Lower leg skin (tissue), 4 donors: Measurements from ENCODE around the gene TGFBR2. TPM values are rescaled to one million over a fixed set of nuclear protein-coding genes. Genes with fewer than 3 reads are reported as not detected.

Experiments
- DNase-seq, 2 donors: peaks; one replicate each; pipeline ENCODE4 v3.0.0-alpha.2; 2019; ENCODE audit warnings: low spot score in 2 of 2
- H3K4me3 ChIP-seq: fragments of 200-600 bp; sonication (generic); 2 replicates; pipeline ENCODE4 v1.5.1; 2017; ENCODE audit warnings: mild to moderate bottlenecking, low read depth; ENCODE audit not compliant: poor library complexity, severe bottlenecking
- POLR2A ChIP-seq, 2 donors: fragments of 450-650 bp; IDR thresholded peaks; one replicate each; pipeline ENCODE4 v1.6.1; 2016 to 2017; ENCODE audit warnings: antibody characterized with exemption in 2 of 2, mild to moderate bottlenecking in 1 of 2, moderate library complexity in 1 of 2
- WGBS, 2 donors: methylation state at CpG; one replicate each; pipeline ENCODE4 v1.1.5; 2018; 5-methylcytosine and 5-hydroxymethylcytosine counted together
- intact Hi-C: fragments of 100-400 bp; cut with DNase I; formaldehyde crosslinking; loops from one replicate; pipeline ENCODE4 v1.15.0; 2023; ENCODE audit warnings: low total_unique reads
- total RNA-seq, 4 donors: library from RNA; depleted of rRNA; stranded (reverse); fragments of >200 nt; gene quantifications; one replicate each; pipeline ENCODE4 v1.1.0, GENCODE V29; 2016
- TF ChIP-seq, protein P1 (sequence below), 3 donors: fragments of 450-650 bp; IDR thresholded peaks; one replicate each; pipeline ENCODE4 v1.5.1; 2016; ENCODE audit warnings: antibody characterized with exemption in 3 of 3, mild to moderate bottlenecking in 3 of 3, moderate library complexity in 2 of 3

The TGFBR2 gene
- total RNA-seq, 4 donors from 2014 or later, result 57.8 to 109 (median 71.4) TPM

DNA sequence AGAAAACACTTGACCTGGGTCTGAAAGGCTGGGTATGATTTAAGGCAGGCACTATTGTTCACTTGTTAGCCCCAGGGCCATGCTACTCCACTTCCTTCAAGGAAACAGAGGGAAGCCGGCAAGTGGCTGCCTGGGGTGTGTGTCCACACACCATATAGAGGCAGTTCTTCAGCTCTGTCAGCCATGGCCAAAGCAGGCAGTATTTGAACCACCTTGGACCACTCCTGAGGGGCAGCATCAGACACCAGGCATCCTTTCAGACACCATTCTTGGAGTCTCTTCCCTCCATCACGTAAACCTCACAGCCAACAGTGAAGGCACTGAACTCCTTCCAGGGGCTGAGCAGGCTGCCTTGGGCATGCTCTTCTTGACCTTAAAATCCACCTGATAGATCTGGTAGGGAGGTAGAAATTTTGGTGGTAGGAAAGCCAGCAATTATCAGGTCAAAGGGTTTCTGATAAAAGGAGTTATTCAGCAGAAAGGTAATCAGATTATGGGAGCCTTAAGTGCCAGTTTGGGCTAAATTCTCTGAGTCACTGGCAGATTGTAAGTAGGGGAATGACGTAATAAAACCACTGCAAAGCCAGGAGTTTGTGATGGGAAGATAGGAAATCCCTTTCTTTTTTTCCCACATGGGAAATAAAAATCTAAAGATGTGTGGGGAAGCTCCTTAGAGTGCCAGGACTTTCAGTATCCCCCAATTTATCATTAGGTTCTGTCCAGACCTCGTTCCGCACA is 20.2 kb downstream of the TGFBR2 start:
- no peak for DNase-seq
- 66 to 71% methylated on average over 5 of the region's 5 CpGs for whole genome bisulfite sequencing, 2 donors
- H3K4me3 ChIP-seq, result no peak overlapping the region
- intact Hi-C loops, result no loop called here
- TF ChIP-seq, protein P1, sequence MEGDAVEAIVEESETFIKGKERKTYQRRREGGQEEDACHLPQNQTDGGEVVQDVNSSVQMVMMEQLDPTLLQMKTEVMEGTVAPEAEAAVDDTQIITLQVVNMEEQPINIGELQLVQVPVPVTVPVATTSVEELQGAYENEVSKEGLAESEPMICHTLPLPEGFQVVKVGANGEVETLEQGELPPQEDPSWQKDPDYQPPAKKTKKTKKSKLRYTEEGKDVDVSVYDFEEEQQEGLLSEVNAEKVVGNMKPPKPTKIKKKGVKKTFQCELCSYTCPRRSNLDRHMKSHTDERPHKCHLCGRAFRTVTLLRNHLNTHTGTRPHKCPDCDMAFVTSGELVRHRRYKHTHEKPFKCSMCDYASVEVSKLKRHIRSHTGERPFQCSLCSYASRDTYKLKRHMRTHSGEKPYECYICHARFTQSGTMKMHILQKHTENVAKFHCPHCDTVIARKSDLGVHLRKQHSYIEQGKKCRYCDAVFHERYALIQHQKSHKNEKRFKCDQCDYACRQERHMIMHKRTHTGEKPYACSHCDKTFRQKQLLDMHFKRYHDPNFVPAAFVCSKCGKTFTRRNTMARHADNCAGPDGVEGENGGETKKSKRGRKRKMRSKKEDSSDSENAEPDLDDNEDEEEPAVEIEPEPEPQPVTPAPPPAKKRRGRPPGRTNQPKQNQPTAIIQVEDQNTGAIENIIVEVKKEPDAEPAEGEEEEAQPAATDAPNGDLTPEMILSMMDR (IDR thresholded peaks at IDR 0.05), result no peak
- TF ChIP-seq POLR2A (IDR thresholded peaks at IDR 0.05), result no peak

DNA sequence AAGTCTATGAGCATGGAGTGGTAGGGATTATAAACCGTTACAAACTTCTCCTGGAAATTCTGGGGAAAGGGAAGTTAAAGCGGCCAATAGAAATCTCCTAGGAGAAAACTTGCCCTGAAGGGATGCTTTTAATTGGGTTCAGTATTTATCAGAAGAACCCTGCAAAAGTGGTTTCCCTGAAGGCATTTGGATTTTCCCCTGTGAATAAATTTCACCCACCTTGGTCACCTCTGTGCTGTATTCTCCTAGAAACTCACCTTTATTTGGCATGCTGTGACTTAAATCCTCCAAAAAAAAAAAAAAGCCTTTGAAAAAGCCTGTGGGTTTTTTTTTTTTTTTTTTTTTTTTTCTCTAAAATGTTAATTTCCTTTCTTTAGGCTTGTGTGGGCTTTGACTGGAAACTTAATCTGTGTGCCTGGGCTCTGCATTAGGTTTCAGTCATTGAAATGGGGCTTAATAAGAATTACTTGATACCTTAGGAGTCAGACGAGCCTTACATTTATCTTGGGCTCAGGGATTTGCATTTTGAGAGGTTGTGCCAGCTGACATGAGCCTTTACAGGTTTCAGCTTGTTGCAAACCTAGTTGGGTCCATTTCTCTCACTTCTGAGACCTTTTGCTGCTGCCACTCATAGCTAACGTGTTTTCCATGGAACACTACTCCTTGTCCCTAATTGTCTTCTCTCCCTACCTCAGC is 22.0 kb downstream of the TGFBR2 start:
- WGBS, 2 donors, result 47 to 55% methylated on average over 4 of the region's 4 CpGs
- TF ChIP-seq POLR2A (IDR thresholded peaks at IDR 0.05), result no peak
- TF ChIP-seq, protein P1 (IDR thresholded peaks at IDR 0.05), result no peak
- intact Hi-C loops, result no loop called here
- DNase-seq, result no peak
- no peak overlapping the region for H3K4me3 ChIP-seq

DNA sequence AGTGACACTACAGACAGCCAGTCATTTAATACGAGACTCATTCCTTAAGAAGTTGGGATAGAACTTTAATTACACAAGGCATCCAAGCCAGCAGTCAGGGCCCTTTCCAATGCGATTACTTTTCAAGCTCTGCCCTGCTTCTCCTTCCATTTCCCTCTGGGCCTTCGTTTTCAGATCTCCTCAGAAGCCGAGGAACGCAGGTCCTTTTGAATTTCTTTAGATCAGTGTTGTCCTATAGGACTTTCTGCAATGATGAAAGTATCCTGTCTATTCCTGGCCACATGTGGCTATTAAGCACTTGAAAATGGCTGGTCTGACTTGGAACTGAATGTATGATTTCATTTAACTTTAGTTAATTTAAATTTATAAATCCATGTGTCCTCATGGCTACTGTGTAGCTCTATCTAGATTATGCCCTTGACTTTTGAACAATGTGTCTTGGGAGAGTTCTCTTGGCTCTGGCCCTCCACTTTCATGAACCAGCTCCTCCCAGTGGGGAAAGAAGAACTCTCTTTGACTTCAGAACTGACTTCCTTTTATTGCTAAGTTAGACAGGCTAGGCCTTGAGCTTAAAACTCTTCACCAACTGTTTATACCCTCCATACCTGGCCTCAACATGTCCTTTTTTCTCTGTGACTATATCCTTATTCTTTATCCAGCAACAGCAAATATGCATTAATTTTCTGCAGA is 22.6 kb downstream of the TGFBR2 start:
- WGBS, 2 donors, result 42 to 53% methylated on average over 5 of the region's 5 CpGs
- TF ChIP-seq POLR2A (IDR thresholded peaks at IDR 0.05), result no peak
- TF ChIP-seq, protein P1 (IDR thresholded peaks at IDR 0.05), result no peak

GRCh38 chr3:30629746-30630145 is 23.3 kb downstream of the TGFBR2 start:
- TF ChIP-seq POLR2A (IDR thresholded peaks at IDR 0.05), result no peak
- TF ChIP-seq, protein P1 (IDR thresholded peaks at IDR 0.05), result no peak
- intact Hi-C loops, result no loop called here
- no peak overlapping the region for H3K4me3 ChIP-seq
- no peak for DNase-seq
- WGBS, 2 donors, result 81 to 84% methylated on average over 6 of the region's 6 CpGs

More for the DNA sequence above, 22.6 kb downstream of the TGFBR2 start:
- intact Hi-C loops, result no loop called here
- no peak for DNase-seq
- no peak overlapping the region for H3K4me3 ChIP-seq

- H3K4me3 ChIP-seq, result no peak overlapping the region
- intact Hi-C loops, result no loop called here
- WGBS, 2 donors, result 88 to 93% methylated on average over 2 of the region's 2 CpGs
- no peak for DNase-seq
- TF ChIP-seq, protein P1 (IDR thresholded peaks at IDR 0.05), result no peak
- TF ChIP-seq POLR2A (IDR thresholded peaks at IDR 0.05), result no peak
Measured at GRCh38 chr3:30630238-30631030, 24.0 kb downstream of the TGFBR2 start.
